ENCODE measurements around the gene BCL10. TPM values are rescaled to one million over a fixed set of nuclear protein-coding genes. Genes with fewer than 3 reads are reported as not detected.

BCL10 gene
- total RNA-seq, 1 experiment from 2014 or later = 32.2 TPM

- Histone ChIP-seq H4K20me1 (ENCODE audit: insufficient read depth, low read depth, low read length) (no peaks in the 10 kb centered on the region), H3K27me3 (ENCODE audit: low read length) (no peaks in the 10 kb centered on the region), H3K4me1 (ENCODE audit: low read length) (peaks cover 2% of the 10 kb centered on the region; the same call in 1 of the 2 replicates), H3K36me3 (ENCODE audit: insufficient read depth, low read length) (no peaks in the 10 kb centered on the region), H3K9me2 (replicated peaks; ENCODE audit: insufficient read depth, low read length) (no peaks in the 10 kb centered on the region), H3K4me2 (ENCODE audit: low read depth, low read length, poor library complexity, severe bottlenecking) (no peak overlapping the region), H3K79me2 (ENCODE audit: low read length) (no peaks in the 10 kb centered on the region), H3K9ac (ENCODE audit: low read length) (no peak overlapping the region), H3K9me3 (ENCODE audit: low read length) (no peaks in the 10 kb centered on the region), H3K27ac (ENCODE audit: low read length) (no peak overlapping the region), H3K4me3 (ENCODE audit: low read length) (no peak overlapping the region), H2AFZ (ENCODE audit: low read length) (no peak overlapping the region)
- DNase-seq = no peak
These were observed 46.8 kb downstream of the BCL10 start for GRCh38 chr1:85229574-85230097.

GRCh38 chr1:85228972-85229371 is 47.5 kb downstream of the BCL10 start:
- no peaks in the 10 kb centered on the region for H3K9me2 ChIP-seq (replicated peaks; ENCODE audit: insufficient read depth, low read length)
- no peak overlapping the region for H3K4me2 ChIP-seq (ENCODE audit: low read depth, low read length, poor library complexity, severe bottlenecking)
- H3K4me1 ChIP-seq (ENCODE audit: low read length) = peaks cover 2% of the 10 kb centered on the region; the same call in 1 of the 2 replicates
- H3K9ac ChIP-seq (ENCODE audit: low read length) = no peak overlapping the region
- H3K4me3 ChIP-seq (ENCODE audit: low read length) = no peak overlapping the region
- no peaks in the 10 kb centered on the region for H3K36me3 ChIP-seq (ENCODE audit: insufficient read depth, low read length)
- H3K27ac ChIP-seq (ENCODE audit: low read length) = no peak overlapping the region
- H3K79me2 ChIP-seq (ENCODE audit: low read length) = no peaks in the 10 kb centered on the region
- no peaks in the 10 kb centered on the region for H3K27me3 ChIP-seq (ENCODE audit: low read length)
- DNase-seq = no peak
- H4K20me1 ChIP-seq (ENCODE audit: insufficient read depth, low read depth, low read length) = no peaks in the 10 kb centered on the region
- H2AFZ ChIP-seq (ENCODE audit: low read length) = no peak overlapping the region
- H3K9me3 ChIP-seq (ENCODE audit: low read length) = no peaks in the 10 kb centered on the region

- Histone ChIP-seq H3K9ac (ENCODE audit: low read length) (no peak overlapping the region), H3K4me2 (ENCODE audit: low read depth, low read length, poor library complexity, severe bottlenecking) (no peak overlapping the region)
These were observed 50.6 kb downstream of the BCL10 start for GRCh38 chr1:85225624-85226380.

GRCh38 chr1:85224734-85225623 is 51.5 kb downstream of the BCL10 start:
- no peak overlapping the region for H2AFZ ChIP-seq (ENCODE audit: low read length)

More at GRCh38 chr1:85225624-85226380, 50.6 kb downstream of the BCL10 start:
- no peaks in the 10 kb centered on the region for H3K36me3 ChIP-seq (ENCODE audit: insufficient read depth, low read length)
- no peak for DNase-seq
- H2AFZ ChIP-seq (ENCODE audit: low read length) = no peak overlapping the region; the same call in 1 of the 2 replicates
- H3K27me3 ChIP-seq (ENCODE audit: low read length) = no peaks in the 10 kb centered on the region
- H3K79me2 ChIP-seq (ENCODE audit: low read length) = no peaks in the 10 kb centered on the region
- no peaks in the 10 kb centered on the region for H4K20me1 ChIP-seq (ENCODE audit: insufficient read depth, low read depth, low read length)
- H3K9me3 ChIP-seq (ENCODE audit: low read length) = no peaks in the 10 kb centered on the region
- no peaks in the 10 kb centered on the region for H3K9me2 ChIP-seq (replicated peaks; ENCODE audit: insufficient read depth, low read length)
- no peak overlapping the region for H3K27ac ChIP-seq (ENCODE audit: low read length)
- H3K4me3 ChIP-seq (ENCODE audit: low read length) = no peak overlapping the region
- no peaks in the 10 kb centered on the region for H3K4me1 ChIP-seq (ENCODE audit: low read length)

GRCh38 chr1:85224295-85224694 is 52.1 kb downstream of the BCL10 start:
- Histone ChIP-seq H3K9me3 (ENCODE audit: low read length) (no peaks in the 10 kb centered on the region), H3K79me2 (ENCODE audit: low read length) (no peaks in the 10 kb centered on the region), H3K4me3 (ENCODE audit: low read length) (no peak overlapping the region), H2AFZ (ENCODE audit: low read length) (no peak overlapping the region), H3K4me2 (ENCODE audit: low read depth, low read length, poor library complexity, severe bottlenecking) (no peak overlapping the region), H3K27me3 (ENCODE audit: low read length) (no peaks in the 10 kb centered on the region), H3K4me1 (ENCODE audit: low read length) (no peaks in the 10 kb centered on the region), H3K36me3 (ENCODE audit: insufficient read depth, low read length) (no peaks in the 10 kb centered on the region), H3K9me2 (replicated peaks; ENCODE audit: insufficient read depth, low read length) (no peaks in the 10 kb centered on the region), H3K9ac (ENCODE audit: low read length) (no peak overlapping the region), H3K27ac (ENCODE audit: low read length) (no peak overlapping the region), H4K20me1 (ENCODE audit: insufficient read depth, low read depth, low read length) (no peaks in the 10 kb centered on the region)
- DNase-seq = no peak

More at GRCh38 chr1:85224734-85225623, 51.5 kb downstream of the BCL10 start:
- no peak overlapping the region for H3K9ac ChIP-seq (ENCODE audit: low read length)
- no peaks in the 10 kb centered on the region for H4K20me1 ChIP-seq (ENCODE audit: insufficient read depth, low read depth, low read length)
- H3K9me3 ChIP-seq (ENCODE audit: low read length) = no peaks in the 10 kb centered on the region
- H3K9me2 ChIP-seq (replicated peaks; ENCODE audit: insufficient read depth, low read length) = no peaks in the 10 kb centered on the region
- no peaks in the 10 kb centered on the region for H3K4me1 ChIP-seq (ENCODE audit: low read length)
- no peak for DNase-seq
- H3K27me3 ChIP-seq (ENCODE audit: low read length) = no peaks in the 10 kb centered on the region
- H3K27ac ChIP-seq (ENCODE audit: low read length) = no peak overlapping the region
- H3K4me3 ChIP-seq (ENCODE audit: low read length) = no peak overlapping the region
- H3K79me2 ChIP-seq (ENCODE audit: low read length) = no peaks in the 10 kb centered on the region
- no peak overlapping the region for H3K4me2 ChIP-seq (ENCODE audit: low read depth, low read length, poor library complexity, severe bottlenecking)
- H3K36me3 ChIP-seq (ENCODE audit: insufficient read depth, low read length) = no peaks in the 10 kb centered on the region

GRCh38 chr1:85223334-85223733 is 53.1 kb downstream of the BCL10 start:
- no peak overlapping the region for H3K4me3 ChIP-seq (ENCODE audit: low read length)
- no peak overlapping the region for H3K27ac ChIP-seq (ENCODE audit: low read length)
- H3K36me3 ChIP-seq (ENCODE audit: insufficient read depth, low read length) = no peaks in the 10 kb centered on the region
- no peaks in the 10 kb centered on the region for H3K4me1 ChIP-seq (ENCODE audit: low read length)
- no peak for DNase-seq
- H3K79me2 ChIP-seq (ENCODE audit: low read length) = no peaks in the 10 kb centered on the region
- no peaks in the 10 kb centered on the region for H3K27me3 ChIP-seq (ENCODE audit: low read length)
- no peaks in the 10 kb centered on the region for H3K9me2 ChIP-seq (replicated peaks; ENCODE audit: insufficient read depth, low read length)
- H3K9ac ChIP-seq (ENCODE audit: low read length) = no peak overlapping the region
- H3K4me2 ChIP-seq (ENCODE audit: low read depth, low read length, poor library complexity, severe bottlenecking) = no peak overlapping the region
- no peaks in the 10 kb centered on the region for H4K20me1 ChIP-seq (ENCODE audit: insufficient read depth, low read depth, low read length)
- H2AFZ ChIP-seq (ENCODE audit: low read length) = no peak overlapping the region
- no peaks in the 10 kb centered on the region for H3K9me3 ChIP-seq (ENCODE audit: low read length)

- no peak for DNase-seq
- Histone ChIP-seq H3K4me2 (ENCODE audit: low read depth, low read length, poor library complexity, severe bottlenecking) (no peak overlapping the region), H3K9ac (ENCODE audit: low read length) (no peak overlapping the region), H3K4me1 (ENCODE audit: low read length) (no peaks in the 10 kb centered on the region), H4K20me1 (ENCODE audit: insufficient read depth, low read depth, low read length) (no peaks in the 10 kb centered on the region), H3K36me3 (ENCODE audit: insufficient read depth, low read length) (no peaks in the 10 kb centered on the region), H3K27ac (ENCODE audit: low read length) (no peak overlapping the region), H3K9me2 (replicated peaks; ENCODE audit: insufficient read depth, low read length) (no peaks in the 10 kb centered on the region), H3K9me3 (ENCODE audit: low read length) (no peaks in the 10 kb centered on the region), H2AFZ (ENCODE audit: low read length) (no peak overlapping the region), H3K27me3 (ENCODE audit: low read length) (no peaks in the 10 kb centered on the region), H3K4me3 (ENCODE audit: low read length) (no peak overlapping the region), H3K79me2 (ENCODE audit: low read length) (no peaks in the 10 kb centered on the region)
These were observed 55.7 kb downstream of the BCL10 start for GRCh38 chr1:85220756-85221201.

All from Karpas-422 (cell line).